Measurements from ENCODE around the gene MRPL42.
A peak's percentile ranks its signal among the peaks of the same experiment; 100 is the strongest.

Gene MRPL42

DNA sequence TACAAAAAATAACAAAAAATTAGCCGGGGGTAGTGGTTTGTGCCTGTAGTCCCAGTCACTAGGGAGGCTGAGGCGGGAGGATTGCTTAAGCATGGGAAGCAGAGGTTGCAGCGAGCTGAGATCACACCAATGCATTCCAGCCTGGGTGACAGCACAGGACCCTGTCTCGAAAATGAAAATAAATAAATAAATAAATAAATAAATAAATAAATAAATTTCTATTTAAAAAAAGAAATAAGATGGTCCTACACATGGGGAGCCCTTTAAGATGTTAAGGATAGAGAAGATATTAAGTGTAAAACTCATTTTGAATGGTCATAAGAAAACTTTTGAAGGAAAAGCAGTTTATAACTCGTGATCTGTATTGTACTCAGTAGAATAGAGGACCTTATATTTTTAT lies 8.2 kb upstream of the MRPL42 start:
- TF ChIP-seq, protein P1, sequence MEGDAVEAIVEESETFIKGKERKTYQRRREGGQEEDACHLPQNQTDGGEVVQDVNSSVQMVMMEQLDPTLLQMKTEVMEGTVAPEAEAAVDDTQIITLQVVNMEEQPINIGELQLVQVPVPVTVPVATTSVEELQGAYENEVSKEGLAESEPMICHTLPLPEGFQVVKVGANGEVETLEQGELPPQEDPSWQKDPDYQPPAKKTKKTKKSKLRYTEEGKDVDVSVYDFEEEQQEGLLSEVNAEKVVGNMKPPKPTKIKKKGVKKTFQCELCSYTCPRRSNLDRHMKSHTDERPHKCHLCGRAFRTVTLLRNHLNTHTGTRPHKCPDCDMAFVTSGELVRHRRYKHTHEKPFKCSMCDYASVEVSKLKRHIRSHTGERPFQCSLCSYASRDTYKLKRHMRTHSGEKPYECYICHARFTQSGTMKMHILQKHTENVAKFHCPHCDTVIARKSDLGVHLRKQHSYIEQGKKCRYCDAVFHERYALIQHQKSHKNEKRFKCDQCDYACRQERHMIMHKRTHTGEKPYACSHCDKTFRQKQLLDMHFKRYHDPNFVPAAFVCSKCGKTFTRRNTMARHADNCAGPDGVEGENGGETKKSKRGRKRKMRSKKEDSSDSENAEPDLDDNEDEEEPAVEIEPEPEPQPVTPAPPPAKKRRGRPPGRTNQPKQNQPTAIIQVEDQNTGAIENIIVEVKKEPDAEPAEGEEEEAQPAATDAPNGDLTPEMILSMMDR (IDR thresholded peaks at IDR 0.05; ENCODE audit: control insufficient read depth, extremely low read depth, insufficient read depth) = no peak
- no peak overlapping the region for H3K4me3 ChIP-seq (ENCODE audit: low read depth, low read length)
- DNase-seq (ENCODE audit: low read depth) = no peak

DNA sequence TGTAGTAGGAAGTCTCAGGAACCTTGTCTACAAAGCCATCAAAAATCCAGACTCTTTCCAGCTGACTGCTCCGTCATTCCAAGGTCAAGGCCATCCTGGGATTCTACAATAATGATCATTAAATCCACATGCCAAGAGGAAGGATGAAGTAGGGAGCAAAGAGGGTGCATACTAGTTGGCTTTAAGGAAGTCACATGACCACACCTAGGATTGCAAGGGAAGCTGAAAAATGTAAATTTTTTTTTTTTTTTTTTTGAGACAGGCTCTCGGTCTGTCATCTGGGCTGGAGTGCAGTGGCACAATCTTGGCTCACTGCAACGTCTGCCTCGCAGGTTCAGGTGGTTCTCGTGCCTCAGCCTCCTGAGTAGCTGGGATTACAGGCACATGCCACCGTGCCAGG lies 7.3 kb upstream of the MRPL42 start:
- H3K4me3 ChIP-seq (ENCODE audit: low read depth, low read length) = no peak overlapping the region
- DNase-seq (ENCODE audit: low read depth) = no peak
- TF ChIP-seq, protein P1 (IDR thresholded peaks at IDR 0.05; ENCODE audit: control insufficient read depth, extremely low read depth, insufficient read depth) = no peak

- DNase-seq (ENCODE audit: low read depth) = no peak
- TF ChIP-seq, protein P1 (IDR thresholded peaks at IDR 0.05; ENCODE audit: control insufficient read depth, extremely low read depth, insufficient read depth) = no peak
- H3K4me3 ChIP-seq (ENCODE audit: low read depth, low read length) = no peak overlapping the region
Measured at GRCh38 chr12:93460902-93461301, 6.4 kb upstream of the MRPL42 start.

DNA sequence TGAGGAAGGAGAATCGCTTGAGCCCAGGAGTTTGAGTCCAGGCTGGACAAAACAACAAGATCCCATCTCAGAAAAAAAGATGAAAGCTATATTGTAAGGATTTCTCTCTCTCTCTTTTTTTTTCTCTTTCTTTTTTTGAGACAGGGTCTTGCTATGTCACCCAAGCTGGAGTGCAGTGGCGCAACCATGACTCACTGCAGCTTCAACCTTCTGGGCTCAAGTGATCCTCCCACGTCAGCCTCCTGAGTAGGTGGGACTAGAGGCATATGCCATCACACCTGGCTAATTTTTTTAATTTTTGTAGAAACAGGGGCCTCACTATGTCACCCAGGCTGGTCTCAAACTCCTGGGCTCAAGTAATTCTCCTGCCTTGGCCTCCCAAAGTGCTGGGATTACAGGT lies 5.8 kb upstream of the MRPL42 start:
- no peak for DNase-seq (ENCODE audit: low read depth)
- TF ChIP-seq, protein P1 (IDR thresholded peaks at IDR 0.05; ENCODE audit: control insufficient read depth, extremely low read depth, insufficient read depth) = no peak
- no peak overlapping the region for H3K4me3 ChIP-seq (ENCODE audit: low read depth, low read length)

DNA sequence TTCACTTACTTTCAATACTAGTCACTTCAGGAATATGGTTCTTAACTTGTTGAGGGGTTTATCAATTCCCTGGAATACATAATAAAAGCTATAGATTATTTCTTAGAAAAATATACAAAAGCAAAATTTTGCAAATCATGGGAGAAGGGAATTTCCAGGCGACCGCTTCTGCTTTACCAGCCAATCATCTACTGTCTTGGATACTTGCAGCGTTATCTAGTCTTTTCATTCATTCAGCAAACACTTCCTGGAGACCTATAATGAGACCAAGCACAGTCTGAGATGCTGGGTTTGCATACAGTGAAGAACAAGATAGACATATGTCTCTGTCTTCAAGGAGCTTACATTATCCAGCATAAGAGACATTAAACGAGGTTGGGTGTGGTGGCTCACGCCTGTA lies 1.5 kb upstream of the MRPL42 start:
- DNase-seq (ENCODE audit: low read depth) = no peak
- TF ChIP-seq, protein P1 (IDR thresholded peaks at IDR 0.05; ENCODE audit: control insufficient read depth, extremely low read depth, insufficient read depth) = no peak
- no peak overlapping the region for H3K4me3 ChIP-seq (ENCODE audit: low read depth, low read length)

- H3K4me3 ChIP-seq (ENCODE audit: low read depth, low read length) = peak overlapping the region; percentile 70
- TF ChIP-seq, protein P1 (IDR thresholded peaks at IDR 0.05; ENCODE audit: control insufficient read depth, extremely low read depth, insufficient read depth) = no peak
- no peak for DNase-seq (ENCODE audit: low read depth)
Measured at GRCh38 chr12:93466625-93467350, 526 bp upstream of the MRPL42 start.

DNA sequence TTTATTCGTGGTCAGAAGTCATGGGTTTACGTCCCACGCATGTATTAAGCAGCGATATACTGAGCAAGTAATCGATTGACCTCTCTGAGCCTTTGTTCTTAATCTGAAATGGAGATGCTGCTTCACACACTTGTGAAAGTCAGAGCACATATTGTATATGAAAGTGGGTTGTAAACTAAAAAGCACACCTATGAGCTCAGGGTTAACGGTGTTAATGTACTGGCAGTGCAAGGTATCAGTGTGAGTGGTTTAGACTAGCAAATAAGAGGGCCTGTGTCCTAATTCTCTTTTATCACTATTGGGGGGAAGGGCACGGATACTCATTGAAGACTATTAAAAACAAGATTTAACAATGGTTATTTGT lies 676 bp downstream of the MRPL42 start:
- TF ChIP-seq, protein P1 (IDR thresholded peaks at IDR 0.05; ENCODE audit: control insufficient read depth, extremely low read depth, insufficient read depth) = no peak
- peak overlapping the region; percentile 70 for H3K4me3 ChIP-seq (ENCODE audit: low read depth, low read length)
- DNase-seq (ENCODE audit: low read depth) = no peak

All from LNCaP clone FGC (cell line).